HL-60 (cell line): ENCODE measurements around the gene XPOT.

ENCODE experiments used
- DNase-seq, 2 experiments: peaks; one replicate each; pipeline ENCODE4 v3.0.0-alpha.2; 2010 to 2020; ENCODE audit warnings: low read depth in 1 of 2, low spot score in 1 of 2
- H3K27ac ChIP-seq: fragments of 250-450 bp; sonication (Bioruptor Pico); replicated peaks from 2 replicates; pipeline ENCODE4 v1.5.1; 2020; ENCODE audit warnings: mild to moderate bottlenecking, moderate library complexity
- H3K27me3 ChIP-seq: fragments of 250-450 bp; sonication (Bioruptor Pico); 2 replicates; pipeline ENCODE4 v1.5.1; 2021; ENCODE audit warnings: mild to moderate bottlenecking, moderate library complexity; ENCODE audit not compliant: insufficient read depth, poor library complexity, severe bottlenecking
- H3K4me3 ChIP-seq: replicated peaks from 2 replicates; pipeline ENCODE4 v1.5.1; 2011; ENCODE audit warnings: mild to moderate bottlenecking, control low read depth, low read length; ENCODE audit not compliant: insufficient read depth
- GABPA ChIP-seq: IDR thresholded peaks from 2 replicates; pipeline ENCODE4 v1.6.1; 2012; ENCODE audit warnings: low read depth
- POLR2AphosphoS5 ChIP-seq: IDR thresholded peaks from 2 replicates; pipeline ENCODE4 v1.6.1; 2012; ENCODE audit warnings: low read depth
- REST ChIP-seq: IDR thresholded peaks from 2 replicates; pipeline ENCODE4 v1.6.1; 2012; ENCODE audit warnings: low read depth; ENCODE audit not compliant: insufficient replicate concordance
- SPI1 ChIP-seq: IDR thresholded peaks from 2 replicates; pipeline ENCODE4 v1.6.1; 2012; ENCODE audit warnings: low read depth, mild to moderate bottlenecking, borderline replicate concordance
- TF ChIP-seq, protein P1 (sequence below): IDR thresholded peaks from one replicate; pipeline ENCODE4 v1.5.1; 2011; ENCODE audit warnings: low read length, control low read depth, inconsistent platforms; ENCODE audit not compliant: insufficient read depth

The XPOT gene

GRCh38 chr12:64497903-64498302, 93.7 kb downstream of the XPOT start:
- Histone ChIP-seq H3K27me3 (no peaks in the 10 kb centered on the region), H3K4me3 (no peak overlapping the region), H3K27ac (no peak overlapping the region)
- TF ChIP-seq SPI1 = no peak
- TF ChIP-seq, protein P1, sequence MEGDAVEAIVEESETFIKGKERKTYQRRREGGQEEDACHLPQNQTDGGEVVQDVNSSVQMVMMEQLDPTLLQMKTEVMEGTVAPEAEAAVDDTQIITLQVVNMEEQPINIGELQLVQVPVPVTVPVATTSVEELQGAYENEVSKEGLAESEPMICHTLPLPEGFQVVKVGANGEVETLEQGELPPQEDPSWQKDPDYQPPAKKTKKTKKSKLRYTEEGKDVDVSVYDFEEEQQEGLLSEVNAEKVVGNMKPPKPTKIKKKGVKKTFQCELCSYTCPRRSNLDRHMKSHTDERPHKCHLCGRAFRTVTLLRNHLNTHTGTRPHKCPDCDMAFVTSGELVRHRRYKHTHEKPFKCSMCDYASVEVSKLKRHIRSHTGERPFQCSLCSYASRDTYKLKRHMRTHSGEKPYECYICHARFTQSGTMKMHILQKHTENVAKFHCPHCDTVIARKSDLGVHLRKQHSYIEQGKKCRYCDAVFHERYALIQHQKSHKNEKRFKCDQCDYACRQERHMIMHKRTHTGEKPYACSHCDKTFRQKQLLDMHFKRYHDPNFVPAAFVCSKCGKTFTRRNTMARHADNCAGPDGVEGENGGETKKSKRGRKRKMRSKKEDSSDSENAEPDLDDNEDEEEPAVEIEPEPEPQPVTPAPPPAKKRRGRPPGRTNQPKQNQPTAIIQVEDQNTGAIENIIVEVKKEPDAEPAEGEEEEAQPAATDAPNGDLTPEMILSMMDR = no peak
- TF ChIP-seq POLR2AphosphoS5 = no peak
- no peak for TF ChIP-seq REST
- TF ChIP-seq GABPA = no peak
- no peak for DNase-seq

GRCh38 chr12:64500394-64500793, 96.2 kb downstream of the XPOT start:
- peak; percentile 43 to 47 for DNase-seq
- Histone ChIP-seq H3K27me3 (no peaks in the 10 kb centered on the region), H3K4me3 (no peak overlapping the region), H3K27ac (peak overlapping the region; percentile 24; the same call in 1 of the 2 replicates)
- TF ChIP-seq SPI1 (no peak), GABPA (no peak), POLR2AphosphoS5 (no peak), REST (no peak)
- TF ChIP-seq, protein P1 = no peak
